Measurements from ENCODE around the gene TMEM135.

GRCh38 chr11:87322568-87322967, 284.8 kb downstream of the TMEM135 start:
- TF ChIP-seq CTCF (IDR thresholded peaks at IDR 0.05) = no peak
- no peak for TF ChIP-seq POLR2A (IDR thresholded peaks at IDR 0.05)
